ENCODE results near the gene AKR1D1.

Gene AKR1D1

GRCh38 chr7:138163800-138164199 is 87.5 kb downstream of the AKR1D1 start:
- DNase-seq (ENCODE audit: low read depth, low spot score): no peak

GRCh38 chr7:138164804-138165203 is 88.5 kb downstream of the AKR1D1 start:
- DNase-seq (ENCODE audit: low read depth, low spot score): no peak

GRCh38 chr7:138166681-138167080 is 90.4 kb downstream of the AKR1D1 start:
- DNase-seq (ENCODE audit: low read depth, low spot score): no peak

GRCh38 chr7:138167222-138167621 is 91.0 kb downstream of the AKR1D1 start:
- DNase-seq (ENCODE audit: low read depth, low spot score): no peak

GRCh38 chr7:138167869-138168296 is 91.6 kb downstream of the AKR1D1 start:
- DNase-seq (ENCODE audit: low read depth, low spot score): no peak

All from brain pericyte (primary cell).